Measurements from ENCODE around the gene TBC1D22B.

Gene TBC1D22B

GRCh38 chr6:37239950-37240713 lies 17.4 kb upstream of the TBC1D22B start:
- DNase-seq, result peak; percentile 38 to 69

GRCh38 chr6:37241131-37241530 lies 16.4 kb upstream of the TBC1D22B start:
- no peak for DNase-seq

- no peak for DNase-seq
Measured at GRCh38 chr6:37241775-37242428, 15.7 kb upstream of the TBC1D22B start.

- no peak for DNase-seq
Measured at GRCh38 chr6:37242429-37243052, 15.0 kb upstream of the TBC1D22B start.

GRCh38 chr6:37243131-37243815 lies 14.3 kb upstream of the TBC1D22B start:
- DNase-seq, result no peak

GRCh38 chr6:37243816-37244370 lies 13.7 kb upstream of the TBC1D22B start:
- no peak for DNase-seq

GRCh38 chr6:37244430-37245310 lies 12.9 kb upstream of the TBC1D22B start:
- DNase-seq, result peak; percentile 56 to 87

- no peak for DNase-seq
Measured at GRCh38 chr6:37251211-37251780, 6.3 kb upstream of the TBC1D22B start.

GRCh38 chr6:37253486-37254007 lies 4.0 kb upstream of the TBC1D22B start:
- DNase-seq, result no peak

GRCh38 chr6:37254881-37255280 lies 2.7 kb upstream of the TBC1D22B start:
- no peak for DNase-seq

GRCh38 chr6:37256692-37257319 lies 766 bp upstream of the TBC1D22B start:
- DNase-seq, result no peak

GRCh38 chr6:37257320-37257633 lies 295 bp upstream of the TBC1D22B start:
- no peak for DNase-seq

GRCh38 chr6:37258405-37259105 lies 983 bp downstream of the TBC1D22B start:
- DNase-seq, result no peak

GRCh38 chr6:37259191-37259590 lies 1.6 kb downstream of the TBC1D22B start:
- DNase-seq, result no peak

- DNase-seq, result no peak
Measured at GRCh38 chr6:37260040-37260439, 2.5 kb downstream of the TBC1D22B start.

GRCh38 chr6:37260444-37260843 lies 2.9 kb downstream of the TBC1D22B start:
- no peak for DNase-seq

GRCh38 chr6:37261198-37261597 lies 3.6 kb downstream of the TBC1D22B start:
- DNase-seq, result no peak

GRCh38 chr6:37262446-37263026 lies 5.0 kb downstream of the TBC1D22B start:
- peak in 1 of 2 experiments; percentile 19 for DNase-seq

GRCh38 chr6:37265001-37265400 lies 7.4 kb downstream of the TBC1D22B start:
- no peak for DNase-seq

GRCh38 chr6:37265860-37266259 lies 8.3 kb downstream of the TBC1D22B start:
- no peak for DNase-seq

Measured in NCI-H2081 (cell line).